GM21619 (cell line): Measurements from ENCODE around the gene NLE1.
"Not testable (repeated sequence)": the region's sequence is repeated elsewhere in the genome, so short reads cannot be mapped to it uniquely, and the experiment has no call there.

ENCODE experiments used
- ATAC-seq: cut with Tn5 transposase; IDR thresholded peaks from one replicate; pipeline ENCODE4 v1.9.1; 2021; ENCODE audit not compliant: unreplicated experiment

The NLE1 gene

GRCh38 chr17:35162755-35163154 lies 20.7 kb upstream of the NLE1 start:
- ATAC-seq, result no peak

GRCh38 chr17:35161281-35161761 lies 19.2 kb upstream of the NLE1 start:
- no peak for ATAC-seq

GRCh38 chr17:35160354-35161201 lies 18.5 kb upstream of the NLE1 start:
- no peak for ATAC-seq

GRCh38 chr17:35159940-35160339 lies 17.8 kb upstream of the NLE1 start:
- no peak for ATAC-seq

GRCh38 chr17:35155246-35155645 lies 13.1 kb upstream of the NLE1 start:
- ATAC-seq, result no peak

GRCh38 chr17:35154196-35155165 lies 12.4 kb upstream of the NLE1 start:
- ATAC-seq, result no peak

GRCh38 chr17:35152421-35153140 lies 10.5 kb upstream of the NLE1 start:
- no peak for ATAC-seq

GRCh38 chr17:35151080-35151479 lies 9.0 kb upstream of the NLE1 start:
- not testable (repeated sequence) for ATAC-seq

GRCh38 chr17:35149941-35150340 lies 7.8 kb upstream of the NLE1 start:
- ATAC-seq, result no peak

- no peak for ATAC-seq
Observed at GRCh38 chr17:35148144-35148543, 6.0 kb upstream of the NLE1 start.

GRCh38 chr17:35147375-35147905 lies 5.3 kb upstream of the NLE1 start, which contains the start of gene UNC45B:
Gene UNC45B, plus strand, starts transcription at chr17:35147817. Its CDS starts 447 bp downstream, at chr17:35148264.
- ATAC-seq, result no peak

GRCh38 chr17:35146214-35146833 lies 4.2 kb upstream of the NLE1 start:
- ATAC-seq, result no peak

GRCh38 chr17:35144840-35145239 lies 2.7 kb upstream of the NLE1 start:
- ATAC-seq, result no peak

GRCh38 chr17:35142467-35142796 lies 329 bp upstream of the NLE1 start:
- ATAC-seq, result no peak

- no peak for ATAC-seq
Observed at GRCh38 chr17:35138218-35138617, 3.9 kb downstream of the NLE1 start.

GRCh38 chr17:35135322-35135721 lies 6.8 kb downstream of the NLE1 start:
- ATAC-seq, result no peak

GRCh38 chr17:35132816-35133550 lies 9.1 kb downstream of the NLE1 start:
- ATAC-seq, result no peak

- ATAC-seq, result no peak
Observed at GRCh38 chr17:35132099-35132498, 10.0 kb downstream of the NLE1 start.

- no peak for ATAC-seq
Observed at GRCh38 chr17:35130392-35130791, 11.7 kb downstream of the NLE1 start.

GRCh38 chr17:35129973-35130351 lies 12.1 kb downstream of the NLE1 start:
- ATAC-seq, result no peak
